NCI-H2196 treated with DMSO at 0.1 percent for 48 hours (cell line): Measurements from ENCODE around the gene ZNF24.

Experiments used
- DNase-seq: peaks from one replicate; lab custom pipeline; 2025; ENCODE audit not compliant: unreplicated experiment; lab: John Stamatoyannopoulos, UW

The ZNF24 gene

GRCh38 chr18:35296060-35296459 lies 48.2 kb downstream of the ZNF24 start:
- no peak for DNase-seq

- DNase-seq = no peak
Measured at GRCh38 chr18:35291166-35291565, 53.1 kb downstream of the ZNF24 start.

GRCh38 chr18:35290094-35290735 lies 54.0 kb downstream of the ZNF24 start, which contains the start of gene ZSCAN30:
TSS of gene ZSCAN30 (minus strand) at chr18:35290229. CDS start at chr18:35264352, 25,877 bp downstream.
- peak; percentile 91 for DNase-seq

GRCh38 chr18:35289727-35290093 lies 54.5 kb downstream of the ZNF24 start:
- no peak for DNase-seq

GRCh38 chr18:35289293-35289692 lies 54.9 kb downstream of the ZNF24 start:
- no peak for DNase-seq

GRCh38 chr18:35284841-35285240 lies 59.4 kb downstream of the ZNF24 start:
- DNase-seq = no peak

- DNase-seq = no peak
Measured at GRCh38 chr18:35283923-35284794, 60.1 kb downstream of the ZNF24 start.

- no peak for DNase-seq
Measured at GRCh38 chr18:35282353-35282752, 61.9 kb downstream of the ZNF24 start.
